Measurements from ENCODE around the gene THY1. TPM values are rescaled to one million over a fixed set of nuclear protein-coding genes. Genes with fewer than 3 reads are reported as not detected.

The THY1 gene
- total and polyA plus RNA-seq, 4 experiments from 2014 or later = not detected

GRCh38 chr11:119450590-119451326 is 27.8 kb upstream of the THY1 start:
- ChIA-PET POLR2A (ENCODE audit: partially characterized antibody) (no interaction called here), CTCF (ENCODE audit: partially characterized antibody) (no interaction called here)
- H3K27me3 ChIP-seq (ENCODE audit: insufficient read depth, low read length) = no peaks in the 10 kb centered on the region
- DNase-seq = no peak
- no peaks in the 10 kb centered on the region for H3K4me1 Mint-ChIP-seq
- no peak overlapping the region for H3K27ac ChIP-seq (ENCODE audit: low read depth, low read length)
- no peak overlapping the region for H3K27ac Mint-ChIP-seq
- peaks cover 26 to 32% of the 10 kb centered on the region in 2 donors for H3K27me3 Mint-ChIP-seq
- intact Hi-C loops (cut with micrococcal nuclease) = no loop called here
- H3K9me3 Mint-ChIP-seq = no peaks in the 10 kb centered on the region
- H3K36me3 ChIP-seq (ENCODE audit: insufficient read depth, low read length) = no peaks in the 10 kb centered on the region
- no peak overlapping the region for H3K4me3 ChIP-seq (ENCODE audit: low read length in 2 of 2)
- H3K36me3 Mint-ChIP-seq = no peaks in the 10 kb centered on the region
- H3K4me1 ChIP-seq (ENCODE audit: insufficient read depth, low read length) = no peaks in the 10 kb centered on the region
- no peaks in the 10 kb centered on the region for H3K9me3 ChIP-seq (ENCODE audit: control insufficient read depth in 1 of 2, low read length in 2 of 2)
- no peak overlapping the region for H3K4me3 Mint-ChIP-seq

GRCh38 chr11:119449498-119449897 is 26.5 kb upstream of the THY1 start:
- ChIA-PET POLR2A (ENCODE audit: partially characterized antibody) (no interaction called here), CTCF (ENCODE audit: partially characterized antibody) (no interaction called here)
- H3K9me3 Mint-ChIP-seq = no peaks in the 10 kb centered on the region
- intact Hi-C loops (cut with micrococcal nuclease) = no loop called here
- H3K4me1 ChIP-seq (ENCODE audit: insufficient read depth, low read length) = no peaks in the 10 kb centered on the region
- H3K27me3 ChIP-seq (ENCODE audit: insufficient read depth, low read length) = no peaks in the 10 kb centered on the region
- H3K4me1 Mint-ChIP-seq = no peaks in the 10 kb centered on the region
- H3K27ac Mint-ChIP-seq = no peak overlapping the region
- no peak for DNase-seq
- peaks cover 26 to 32% of the 10 kb centered on the region in 2 donors for H3K27me3 Mint-ChIP-seq
- H3K27ac ChIP-seq (ENCODE audit: low read depth, low read length) = no peak overlapping the region
- no peaks in the 10 kb centered on the region for H3K9me3 ChIP-seq (ENCODE audit: control insufficient read depth in 1 of 2, low read length in 2 of 2)
- H3K36me3 ChIP-seq (ENCODE audit: insufficient read depth, low read length) = no peaks in the 10 kb centered on the region
- H3K4me3 Mint-ChIP-seq = no peak overlapping the region
- H3K36me3 Mint-ChIP-seq = no peaks in the 10 kb centered on the region
- no peak overlapping the region for H3K4me3 ChIP-seq (ENCODE audit: low read length in 2 of 2)

- Histone ChIP-seq H3K36me3 (ENCODE audit: insufficient read depth, low read length) (no peaks in the 10 kb centered on the region), H3K27ac (ENCODE audit: low read depth, low read length) (no peak overlapping the region), H3K4me3 (ENCODE audit: low read length in 2 of 2) (no peak overlapping the region), H3K4me1 (ENCODE audit: insufficient read depth, low read length) (no peaks in the 10 kb centered on the region), H3K27me3 (ENCODE audit: insufficient read depth, low read length) (no peaks in the 10 kb centered on the region), H3K9me3 (ENCODE audit: control insufficient read depth in 1 of 2, low read length in 2 of 2) (no peaks in the 10 kb centered on the region)
- POLR2A ChIA-PET (ENCODE audit: partially characterized antibody) = no interaction called here
- no peak overlapping the region for H3K4me3 Mint-ChIP-seq
- DNase-seq = no peak
- CTCF ChIA-PET (ENCODE audit: partially characterized antibody) = interaction anchor here (0.8 to 1.2 kb wide), 2 partner anchors 17 to 28 kb away, joined by 3 read pairs; no protein-coding TSS in a partner anchor
- no peaks in the 10 kb centered on the region for H3K9me3 Mint-ChIP-seq
- no peaks in the 10 kb centered on the region for H3K4me1 Mint-ChIP-seq
- intact Hi-C loops (cut with micrococcal nuclease) = no loop called here
- H3K27ac Mint-ChIP-seq = no peak overlapping the region
- no peaks in the 10 kb centered on the region for H3K36me3 Mint-ChIP-seq
- H3K27me3 Mint-ChIP-seq = peaks cover 24 to 28% of the 10 kb centered on the region in 2 donors
Measured at GRCh38 chr11:119448380-119448779, 25.4 kb upstream of the THY1 start.

GRCh38 chr11:119447664-119448242 is 24.8 kb upstream of the THY1 start:
- no peaks in the 10 kb centered on the region for H3K9me3 ChIP-seq (ENCODE audit: control insufficient read depth in 1 of 2, low read length in 2 of 2)
- intact Hi-C loops (cut with micrococcal nuclease) = no loop called here
- peaks cover 22 to 23% of the 10 kb centered on the region in 2 donors for H3K27me3 Mint-ChIP-seq
- H3K36me3 ChIP-seq (ENCODE audit: insufficient read depth, low read length) = no peaks in the 10 kb centered on the region
- no peaks in the 10 kb centered on the region for H3K27me3 ChIP-seq (ENCODE audit: insufficient read depth, low read length)
- no peak for DNase-seq
- POLR2A ChIA-PET (ENCODE audit: partially characterized antibody) = no interaction called here
- H3K4me1 Mint-ChIP-seq = peaks cover 0 to 2% (median under 1%) of the 10 kb centered on the region in 4 donors
- H3K27ac ChIP-seq (ENCODE audit: low read depth, low read length) = no peak overlapping the region
- H3K27ac Mint-ChIP-seq = no peak overlapping the region
- H3K4me1 ChIP-seq (ENCODE audit: insufficient read depth, low read length) = no peaks in the 10 kb centered on the region
- no peak overlapping the region for H3K4me3 Mint-ChIP-seq
- CTCF ChIA-PET (ENCODE audit: partially characterized antibody) = interaction anchor here (0.8 to 1.2 kb wide), 2 partner anchors 17 to 29 kb away, joined by 3 read pairs; no protein-coding TSS in a partner anchor
- H3K36me3 Mint-ChIP-seq = no peaks in the 10 kb centered on the region
- H3K4me3 ChIP-seq (ENCODE audit: low read length in 2 of 2) = no peak overlapping the region
- no peaks in the 10 kb centered on the region for H3K9me3 Mint-ChIP-seq

GRCh38 chr11:119446871-119447663 is 24.1 kb upstream of the THY1 start:
- intact Hi-C loops (cut with micrococcal nuclease) = no loop called here
- H3K27ac Mint-ChIP-seq = no peak overlapping the region

GRCh38 chr11:119446434-119446833 is 23.5 kb upstream of the THY1 start:
- H3K4me1 Mint-ChIP-seq = peaks cover 0 to 5% (median 2%) of the 10 kb centered on the region in 4 donors
- Histone ChIP-seq H3K4me1 (ENCODE audit: insufficient read depth, low read length) (no peaks in the 10 kb centered on the region), H3K36me3 (ENCODE audit: insufficient read depth, low read length) (no peaks in the 10 kb centered on the region), H3K9me3 (ENCODE audit: control insufficient read depth in 1 of 2, low read length in 2 of 2) (no peaks in the 10 kb centered on the region), H3K4me3 (ENCODE audit: low read length in 2 of 2) (no peak overlapping the region), H3K27ac (ENCODE audit: low read depth, low read length) (no peak overlapping the region), H3K27me3 (ENCODE audit: insufficient read depth, low read length) (no peaks in the 10 kb centered on the region)
- H3K27me3 Mint-ChIP-seq = peaks cover 20 to 21% of the 10 kb centered on the region in 2 donors
- intact Hi-C loops (cut with micrococcal nuclease) = no loop called here
- H3K36me3 Mint-ChIP-seq = no peaks in the 10 kb centered on the region
- CTCF ChIA-PET (ENCODE audit: partially characterized antibody) = no interaction called here
- H3K27ac Mint-ChIP-seq = no peak overlapping the region
- POLR2A ChIA-PET (ENCODE audit: partially characterized antibody) = no interaction called here
- no peak overlapping the region for H3K4me3 Mint-ChIP-seq
- H3K9me3 Mint-ChIP-seq = no peaks in the 10 kb centered on the region
- no peak for DNase-seq

More at GRCh38 chr11:119446871-119447663, 24.1 kb upstream of the THY1 start:
- Histone ChIP-seq H3K4me1 (ENCODE audit: insufficient read depth, low read length) (no peaks in the 10 kb centered on the region), H3K36me3 (ENCODE audit: insufficient read depth, low read length) (no peaks in the 10 kb centered on the region), H3K27ac (ENCODE audit: low read depth, low read length) (no peak overlapping the region), H3K9me3 (ENCODE audit: control insufficient read depth in 1 of 2, low read length in 2 of 2) (no peaks in the 10 kb centered on the region), H3K27me3 (ENCODE audit: insufficient read depth, low read length) (no peaks in the 10 kb centered on the region), H3K4me3 (ENCODE audit: low read length in 2 of 2) (no peak overlapping the region)
- DNase-seq = no peak
- ChIA-PET POLR2A (ENCODE audit: partially characterized antibody) (no interaction called here), CTCF (ENCODE audit: partially characterized antibody) (interaction anchor here (1.2 kb wide), 1 partner anchor 30 kb away, joined by 3 read pairs; no protein-coding TSS in a partner anchor)
- Mint-ChIP-seq H3K36me3 (no peaks in the 10 kb centered on the region), H3K4me3 (no peak overlapping the region), H3K9me3 (no peaks in the 10 kb centered on the region), H3K27me3 (peaks cover 20 to 21% of the 10 kb centered on the region in 2 donors), H3K4me1 (peaks cover 0 to 4% (median 2%) of the 10 kb centered on the region in 4 donors)

GRCh38 chr11:119445850-119446249 is 22.9 kb upstream of the THY1 start:
- intact Hi-C loops (cut with micrococcal nuclease) = no loop called here
- ChIA-PET CTCF (ENCODE audit: partially characterized antibody) (no interaction called here), POLR2A (ENCODE audit: partially characterized antibody) (no interaction called here)
- no peaks in the 10 kb centered on the region for H3K27me3 ChIP-seq (ENCODE audit: insufficient read depth, low read length)
- no peaks in the 10 kb centered on the region for H3K9me3 Mint-ChIP-seq
- no peaks in the 10 kb centered on the region for H3K9me3 ChIP-seq (ENCODE audit: control insufficient read depth in 1 of 2, low read length in 2 of 2)
- H3K27me3 Mint-ChIP-seq = peaks cover 20 to 21% of the 10 kb centered on the region in 2 donors
- H3K27ac Mint-ChIP-seq = no peak overlapping the region
- no peak overlapping the region for H3K27ac ChIP-seq (ENCODE audit: low read depth, low read length)
- DNase-seq = no peak
- H3K36me3 Mint-ChIP-seq = no peaks in the 10 kb centered on the region
- no peak overlapping the region for H3K4me3 ChIP-seq (ENCODE audit: low read length in 2 of 2)
- H3K4me1 ChIP-seq (ENCODE audit: insufficient read depth, low read length) = peaks cover 4% of the 10 kb centered on the region
- no peak overlapping the region for H3K4me3 Mint-ChIP-seq
- H3K36me3 ChIP-seq (ENCODE audit: insufficient read depth, low read length) = no peaks in the 10 kb centered on the region
- H3K4me1 Mint-ChIP-seq = peaks cover 2 to 11% (median 8%) of the 10 kb centered on the region in 4 donors

Measured in CD4-positive, alpha-beta memory T cell (primary cell).